Limb (tissue), 2 donors: ENCODE data around the gene DMRTA2.
"Not testable (repeated sequence)": the region's sequence is repeated elsewhere in the genome, so short reads cannot be mapped to it uniquely, and the experiment has no call there.

Source experiments
- DNase-seq, 2 donors: peaks; one replicate each; pipeline ENCODE4 v3.0.0-alpha.2; 2016; ENCODE audit errors: extremely low spot score in 2 of 2

DMRTA2 gene

DNA sequence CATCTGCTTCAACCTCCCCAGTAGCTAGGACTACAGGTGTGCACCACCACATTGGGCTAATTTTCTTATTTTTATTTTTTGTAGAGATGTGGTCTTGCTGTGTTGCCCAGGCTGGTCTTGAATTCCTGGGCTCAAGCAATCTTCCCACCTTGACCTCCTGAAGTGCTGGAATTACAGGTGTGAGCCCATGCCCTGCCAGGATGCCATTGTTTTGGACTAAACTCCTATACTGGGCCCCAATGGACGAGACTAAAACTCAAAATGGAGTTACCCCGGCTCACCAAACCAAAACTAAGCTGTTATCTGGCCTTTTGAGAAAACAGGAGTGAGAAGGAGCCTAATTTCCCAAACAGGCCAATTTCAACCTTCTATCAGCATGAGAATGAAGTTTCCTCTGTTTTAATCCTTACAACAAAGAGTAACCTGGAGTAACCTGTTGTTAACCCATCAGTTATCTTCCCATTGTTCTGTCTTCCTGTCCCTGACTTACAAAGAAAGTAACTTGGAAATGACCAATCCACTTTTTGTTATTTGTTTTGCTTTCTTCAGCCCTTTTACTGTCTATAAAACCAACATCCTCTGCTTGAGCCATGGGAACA lies 29.6 kb downstream of the DMRTA2 start:
- DNase-seq = no peak

DNA sequence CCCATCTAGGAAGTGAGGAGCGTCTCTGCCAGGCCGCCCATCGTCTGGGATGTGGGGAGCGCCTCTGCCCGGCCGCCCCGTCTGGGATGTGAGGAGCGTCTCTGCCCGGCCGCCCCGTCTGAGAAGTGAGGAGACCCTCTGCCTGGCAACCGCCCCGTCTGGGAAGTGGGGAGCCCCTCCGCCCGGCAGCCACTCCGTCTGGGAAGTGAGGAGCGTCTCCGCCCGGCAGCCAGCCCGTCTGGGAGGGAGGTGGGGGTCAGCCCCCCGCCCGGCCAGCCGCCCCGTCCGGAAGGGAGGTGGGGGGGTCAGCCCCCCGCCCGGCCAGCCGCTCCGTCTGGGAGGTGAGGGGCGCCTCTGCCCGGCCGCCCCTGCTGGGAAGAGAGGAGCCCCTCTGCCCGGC lies 41.7 kb downstream of the DMRTA2 start:
- DNase-seq = not testable (repeated sequence)

DNA sequence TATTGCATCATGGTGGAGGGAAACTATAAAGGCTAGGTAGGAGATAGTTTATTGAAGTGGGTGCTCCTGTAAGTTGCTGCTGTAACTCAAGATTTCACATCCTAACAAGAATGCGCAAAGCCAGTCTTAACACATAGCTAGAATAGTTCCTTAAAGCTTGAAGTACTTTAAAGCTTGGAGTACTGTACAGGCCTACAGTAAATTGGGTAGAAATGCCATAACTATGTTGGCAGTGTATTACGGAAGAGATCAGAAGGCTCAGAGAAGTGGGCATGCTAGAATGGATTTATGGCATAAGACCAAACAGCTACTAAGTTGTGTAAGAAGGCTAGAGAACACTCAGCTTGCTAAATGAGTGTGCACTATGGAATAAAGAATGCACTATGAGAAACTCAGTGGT lies 44.5 kb downstream of the DMRTA2 start:
- DNase-seq = no peak

DNA sequence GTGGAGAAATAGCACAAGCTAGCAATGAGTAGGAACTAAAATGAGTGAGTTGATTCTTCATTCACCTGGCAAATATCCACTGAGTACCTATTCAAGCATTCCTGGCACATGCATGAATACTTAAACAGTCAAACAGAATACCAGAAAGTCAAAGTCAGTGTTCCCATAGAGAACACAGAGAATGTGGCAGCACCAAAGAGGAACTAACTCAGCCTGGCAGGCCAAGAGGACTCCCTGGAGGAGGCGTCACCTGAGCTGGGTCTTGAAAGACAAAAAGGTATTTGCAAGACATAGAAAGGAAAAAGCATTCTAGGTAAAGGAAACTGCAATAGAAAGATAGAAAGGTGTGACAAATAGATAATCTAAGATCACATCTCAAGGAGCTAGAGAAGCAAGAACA lies 49.7 kb downstream of the DMRTA2 start:
- DNase-seq = no peak

DNA sequence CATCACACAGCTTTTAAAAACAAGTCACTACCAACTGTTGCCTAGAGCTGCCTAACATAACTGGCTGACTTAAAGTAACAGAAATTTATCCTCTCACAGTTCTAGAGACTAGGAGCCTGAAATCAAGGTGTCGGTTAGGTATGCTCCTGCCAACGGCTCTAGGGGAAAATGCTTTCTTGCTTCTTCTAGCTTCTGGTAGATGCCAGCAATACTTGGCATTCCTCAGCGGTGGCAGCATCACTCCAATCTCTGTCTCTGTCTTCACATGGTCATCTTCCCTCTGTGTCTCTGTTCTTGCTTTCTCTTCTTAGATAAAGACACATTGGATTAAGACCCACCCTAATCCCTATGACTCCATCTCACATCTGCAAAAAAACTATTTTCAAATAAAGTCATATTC lies 51.5 kb downstream of the DMRTA2 start:
- no peak for DNase-seq

DNA sequence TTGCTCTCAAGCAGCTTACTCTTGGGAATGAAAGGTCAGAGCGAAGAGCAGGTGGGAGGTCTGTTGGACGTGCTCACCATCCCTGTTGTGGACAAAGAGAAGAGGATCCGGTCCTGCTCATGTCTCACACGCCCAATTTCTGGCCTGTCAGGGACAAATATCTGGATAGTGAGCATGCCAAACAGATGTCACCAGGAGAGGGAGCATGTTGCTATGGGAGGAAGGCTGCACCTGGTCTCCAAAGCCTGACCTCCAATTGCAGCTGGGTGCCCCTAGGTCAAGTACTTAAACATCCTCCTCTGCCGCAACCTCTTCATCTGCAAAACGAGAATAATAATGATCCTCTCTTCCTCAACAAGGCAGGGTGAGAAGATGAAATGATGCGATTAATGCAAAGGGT lies 53.4 kb downstream of the DMRTA2 start:
- no peak for DNase-seq

DNA sequence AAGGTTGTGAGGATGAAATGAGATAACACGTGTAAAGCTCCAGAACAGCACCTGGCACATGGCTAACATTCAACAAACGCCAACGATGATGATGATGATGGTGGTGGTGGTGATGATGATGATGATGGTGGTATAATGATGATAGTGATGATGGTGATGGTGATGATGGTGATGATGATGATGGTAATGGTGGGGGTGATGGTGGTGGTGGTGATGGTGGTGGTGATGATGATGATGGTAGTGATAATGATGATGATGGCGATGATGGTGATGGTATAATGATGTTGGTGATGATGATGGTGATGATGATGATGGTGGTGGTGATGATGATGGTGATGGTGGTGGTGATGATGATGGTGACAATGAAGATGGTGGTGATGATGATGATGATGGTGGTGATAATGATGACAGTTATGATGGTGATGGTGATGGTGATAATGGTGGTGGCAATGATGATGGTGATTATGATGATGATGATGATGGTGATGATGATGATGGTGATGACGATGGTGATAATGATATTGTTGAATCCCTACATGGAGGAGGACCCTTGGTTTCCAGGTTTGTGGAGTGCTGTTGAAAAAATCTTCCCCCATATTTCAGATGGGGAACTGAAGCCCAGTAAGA lies 54.1 kb downstream of the DMRTA2 start:
- DNase-seq = no peak

DNA sequence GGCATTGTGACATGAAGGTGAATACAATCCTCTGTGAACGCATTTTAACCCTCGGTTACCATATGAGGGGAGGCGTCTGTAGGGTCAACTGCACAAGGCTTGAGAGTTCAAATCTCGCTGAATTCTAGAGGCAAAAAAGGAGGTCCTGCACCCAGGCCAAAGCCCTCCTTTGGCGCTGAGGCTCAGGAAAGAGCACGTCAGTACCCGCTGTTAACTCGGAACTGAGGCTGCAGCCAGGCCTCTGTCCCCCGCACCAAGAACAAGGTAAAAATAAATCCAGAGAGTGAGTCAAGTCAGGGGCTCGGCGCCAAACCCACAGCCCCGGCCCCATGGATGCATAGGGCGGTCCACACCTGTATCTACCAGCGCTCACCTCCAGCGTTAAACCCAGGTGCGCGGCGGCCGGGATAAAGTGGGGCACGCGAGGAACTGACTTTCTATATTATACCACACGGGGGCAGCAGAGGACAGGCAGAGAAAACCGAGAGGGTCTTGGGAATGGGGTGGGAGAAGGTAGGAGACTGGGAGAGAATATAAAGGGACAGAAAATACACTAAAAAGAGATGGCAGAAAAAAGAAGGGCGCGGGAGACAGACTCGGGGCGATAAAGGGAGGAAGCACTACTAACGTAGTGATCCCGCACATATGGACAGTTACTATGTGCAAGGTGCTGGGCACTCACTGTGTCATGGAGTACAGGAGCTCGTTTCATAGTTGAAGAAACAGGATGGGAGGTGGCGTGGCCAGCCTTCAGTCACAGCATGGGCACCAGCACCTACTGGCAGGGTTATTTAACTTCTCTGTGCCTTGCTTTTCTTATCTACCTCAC lies 54.9 kb downstream of the DMRTA2 start:
- DNase-seq = peak; percentile 36 to 77
